GM20000 (cell line): ENCODE measurements around the gene TEAD4.

ENCODE experiments used
- DNase-seq: peaks from one replicate; pipeline ENCODE4 v3.0.0; 2012; ENCODE audit warnings: low spot score
- TF ChIP-seq, protein P1 (sequence below): IDR thresholded peaks from 2 replicates; pipeline ENCODE4 v1.5.1; 2012; ENCODE audit warnings: mild to moderate bottlenecking, control low read depth; ENCODE audit errors: extremely low read depth, missing control alignments

TEAD4 gene

DNA sequence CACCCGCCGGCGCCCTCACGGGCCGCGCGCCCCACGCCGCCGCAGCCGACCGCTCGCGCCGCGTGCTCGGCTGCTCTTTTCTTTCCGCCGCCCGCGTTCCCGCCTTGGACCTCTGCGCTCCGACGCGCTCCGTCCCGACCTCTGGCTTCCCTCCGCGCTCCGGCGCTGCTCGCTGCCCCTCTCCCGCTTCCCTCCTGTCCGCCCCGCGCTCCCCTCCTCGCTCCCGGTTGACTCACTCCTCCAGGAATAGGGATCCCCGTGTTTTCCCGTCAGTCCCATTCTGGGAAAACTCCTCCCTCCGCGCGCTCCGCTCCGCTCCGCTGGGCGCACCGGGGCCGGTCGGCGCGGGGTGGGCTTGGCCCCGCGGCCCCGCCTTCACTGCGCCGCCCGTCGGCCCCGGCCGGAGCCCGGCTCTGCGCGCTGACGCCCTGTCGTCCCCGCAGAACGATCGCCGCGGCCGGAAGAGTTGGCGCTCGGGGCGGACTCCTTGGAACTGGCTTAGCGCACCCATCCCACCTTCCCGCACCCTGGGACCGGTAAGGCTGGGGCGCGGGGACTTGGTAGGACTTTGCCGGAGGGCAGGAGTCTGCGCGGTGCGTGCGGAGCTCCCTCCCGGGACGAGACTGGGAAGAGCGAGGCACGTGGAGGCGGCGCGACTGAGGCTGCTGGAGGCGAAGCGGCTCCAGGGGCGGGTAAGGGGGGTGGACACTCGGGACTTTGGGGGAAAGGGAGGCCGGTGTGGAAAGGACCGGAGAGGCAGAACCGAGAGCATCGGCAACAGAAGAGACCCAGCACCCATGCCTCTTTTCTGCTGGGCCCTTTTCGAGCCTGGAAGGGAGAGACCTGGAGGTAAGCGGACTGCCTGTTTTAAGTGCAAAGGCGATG, 550 bp downstream of the TEAD4 start:
- TF ChIP-seq, protein P1, sequence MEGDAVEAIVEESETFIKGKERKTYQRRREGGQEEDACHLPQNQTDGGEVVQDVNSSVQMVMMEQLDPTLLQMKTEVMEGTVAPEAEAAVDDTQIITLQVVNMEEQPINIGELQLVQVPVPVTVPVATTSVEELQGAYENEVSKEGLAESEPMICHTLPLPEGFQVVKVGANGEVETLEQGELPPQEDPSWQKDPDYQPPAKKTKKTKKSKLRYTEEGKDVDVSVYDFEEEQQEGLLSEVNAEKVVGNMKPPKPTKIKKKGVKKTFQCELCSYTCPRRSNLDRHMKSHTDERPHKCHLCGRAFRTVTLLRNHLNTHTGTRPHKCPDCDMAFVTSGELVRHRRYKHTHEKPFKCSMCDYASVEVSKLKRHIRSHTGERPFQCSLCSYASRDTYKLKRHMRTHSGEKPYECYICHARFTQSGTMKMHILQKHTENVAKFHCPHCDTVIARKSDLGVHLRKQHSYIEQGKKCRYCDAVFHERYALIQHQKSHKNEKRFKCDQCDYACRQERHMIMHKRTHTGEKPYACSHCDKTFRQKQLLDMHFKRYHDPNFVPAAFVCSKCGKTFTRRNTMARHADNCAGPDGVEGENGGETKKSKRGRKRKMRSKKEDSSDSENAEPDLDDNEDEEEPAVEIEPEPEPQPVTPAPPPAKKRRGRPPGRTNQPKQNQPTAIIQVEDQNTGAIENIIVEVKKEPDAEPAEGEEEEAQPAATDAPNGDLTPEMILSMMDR = no peak
- DNase-seq = peak; percentile 78

DNA sequence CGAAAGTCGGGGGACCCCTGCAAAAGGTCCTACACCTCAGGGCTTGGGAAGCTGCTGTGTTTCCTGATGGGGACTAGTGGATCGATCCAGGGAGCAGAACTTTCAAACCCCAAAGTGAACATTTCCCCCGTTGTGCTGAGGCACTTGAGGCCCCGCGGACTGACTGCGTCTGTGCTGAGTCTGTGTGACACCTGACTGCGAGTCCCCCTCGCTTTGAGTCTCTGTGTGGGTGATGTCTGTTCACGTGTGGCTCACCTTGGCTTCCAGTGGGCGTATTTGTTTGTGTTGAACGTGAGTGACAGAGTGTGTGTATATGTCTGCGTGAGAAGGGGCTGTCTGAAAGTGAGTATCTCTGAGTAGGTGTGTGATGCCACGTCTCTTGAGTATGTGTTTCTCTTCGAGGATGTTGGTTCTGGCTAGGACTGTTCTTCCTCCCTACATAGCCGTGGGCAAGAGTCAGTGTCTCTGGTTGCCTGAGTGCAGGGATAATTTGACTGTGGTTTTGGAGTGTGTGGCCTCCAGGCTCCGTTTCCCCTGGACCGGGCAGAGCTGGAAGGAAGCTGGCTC, 1.3 kb downstream of the TEAD4 start:
- TF ChIP-seq, protein P1 = no peak
- peak; percentile 52 for DNase-seq

DNA sequence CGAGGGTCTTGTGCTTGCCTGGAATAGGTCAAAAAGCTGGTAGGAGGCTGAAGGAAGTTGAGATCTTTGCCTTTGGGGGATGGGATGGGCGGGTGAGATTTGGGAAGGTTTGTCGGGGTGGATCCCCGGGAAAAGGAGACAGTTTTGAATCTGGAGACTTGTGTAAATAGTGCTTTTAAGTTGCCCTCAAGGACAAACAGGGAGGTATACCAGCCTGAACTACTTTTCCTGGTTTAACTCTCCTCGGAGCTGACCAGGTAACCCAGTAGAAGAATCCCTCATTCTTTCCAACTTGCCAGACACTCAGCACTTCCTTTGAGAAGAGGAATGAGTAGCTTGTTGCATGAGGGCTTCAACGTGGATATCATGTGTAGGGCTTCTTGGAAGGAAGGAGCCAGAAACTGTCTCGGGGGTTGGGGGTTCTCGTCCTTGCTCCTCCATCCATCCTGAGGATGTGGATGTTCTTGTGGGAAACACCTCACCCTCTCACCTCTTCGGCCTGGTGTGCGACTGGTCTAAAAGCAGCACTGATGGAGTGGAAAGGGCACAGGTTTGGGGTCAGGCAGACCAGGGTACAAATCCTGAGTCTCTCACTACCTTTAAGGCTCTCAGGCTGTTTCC, 1.9 kb downstream of the TEAD4 start:
- TF ChIP-seq, protein P1 = no peak
- DNase-seq = no peak

DNA sequence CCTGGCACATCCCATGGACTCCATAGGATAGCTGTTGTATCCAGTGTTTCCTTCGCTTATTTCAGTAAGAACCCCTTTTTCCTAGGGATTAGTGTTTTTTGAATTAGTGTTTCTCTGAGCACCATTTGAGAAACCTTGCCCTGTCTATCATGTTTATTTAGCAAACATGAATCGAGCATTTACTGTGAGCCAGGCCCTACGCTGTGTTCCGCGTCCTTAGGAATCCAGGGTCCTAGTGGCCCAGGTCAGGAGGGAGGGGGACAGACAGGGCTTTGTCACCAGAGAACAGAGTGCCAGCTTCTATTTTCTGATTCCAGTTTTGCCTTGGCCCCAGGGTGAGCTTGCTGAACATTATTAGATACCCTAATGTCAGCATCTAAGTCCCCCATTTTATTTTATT, 2.5 kb downstream of the TEAD4 start:
- TF ChIP-seq, protein P1 = no peak
- DNase-seq = no peak

DNA sequence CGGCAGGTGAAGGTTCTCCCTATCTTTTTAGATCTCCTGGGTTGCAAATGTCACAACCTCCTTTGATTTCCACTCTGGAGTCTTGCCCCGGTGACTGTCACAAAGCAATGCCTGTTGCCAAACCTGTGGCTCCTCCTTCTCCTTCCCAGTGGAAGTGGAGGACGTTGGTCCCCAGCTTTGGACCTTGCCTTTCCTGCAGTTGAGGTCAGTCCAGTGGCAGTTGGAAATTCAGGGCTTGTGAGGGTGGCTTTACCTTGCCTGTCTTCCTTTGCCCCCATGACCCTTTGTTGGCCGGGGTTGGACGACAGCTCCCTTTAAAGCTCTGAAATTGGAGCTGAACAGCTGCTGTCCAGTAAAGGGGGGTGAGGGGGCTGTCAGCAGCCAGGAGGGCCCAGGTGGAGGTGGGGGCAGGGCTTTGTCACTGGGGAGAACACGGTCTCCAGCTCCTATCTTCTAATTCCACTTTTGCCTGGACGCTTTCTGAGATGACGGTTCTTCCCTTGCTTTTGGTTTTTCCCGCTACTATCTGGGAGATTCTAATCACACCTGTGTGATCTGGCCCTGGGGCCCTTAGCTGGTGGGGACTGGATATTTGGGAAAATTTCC, 4.1 kb downstream of the TEAD4 start:
- TF ChIP-seq, protein P1 = no peak
- DNase-seq = no peak

DNA sequence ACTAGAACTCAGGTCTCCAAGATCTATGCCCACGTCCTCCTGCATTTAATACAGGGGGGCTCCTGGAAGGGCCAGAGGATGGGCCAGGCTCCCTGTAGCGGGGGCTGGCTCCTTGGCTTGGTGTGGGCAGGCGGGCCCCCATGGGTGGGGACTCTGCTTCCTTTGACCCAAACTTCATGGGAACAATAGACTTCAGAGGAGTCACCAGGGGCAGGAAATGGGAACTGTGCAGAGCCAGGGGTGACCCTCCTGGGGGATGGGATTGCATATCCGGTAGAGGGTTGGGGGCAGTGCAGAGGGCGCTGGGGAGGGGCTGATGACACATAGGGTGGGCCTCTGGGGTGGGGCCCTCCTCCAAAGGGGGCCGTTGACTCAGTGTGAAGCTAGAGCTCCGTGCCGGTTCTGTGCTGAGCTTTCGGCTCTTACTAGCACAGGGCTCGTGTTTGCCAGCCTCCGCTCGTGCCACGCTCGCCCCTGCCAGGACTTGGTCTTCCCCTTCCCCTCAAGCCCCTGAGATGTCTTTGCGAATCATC, 4.6 kb downstream of the TEAD4 start:
- DNase-seq = no peak
- TF ChIP-seq, protein P1 = no peak
